GM12878 (cell line): ENCODE results near the gene RNF32. TPM values are rescaled to one million over a fixed set of nuclear protein-coding genes. Genes with fewer than 3 reads are reported as not detected.
"Not testable (repeated sequence)": the region's sequence is repeated elsewhere in the genome, so short reads cannot be mapped to it uniquely, and the experiment has no call there.

ENCODE experiments used
- ATAC-seq: fragments of 200-7000 bp; cut with Tn5 transposase; 3 replicates; pipeline ENCODE4 v1.9.1; 2020; ENCODE audit warnings: mild to moderate bottlenecking, moderate library complexity
- BruUV-seq: library from RNA; stranded (reverse); fragments of 400-500 nt; replicated peaks from 2 replicates; lab custom pipeline; 2021; lab: Mats Ljungman, UMichigan
- CTCF ChIA-PET: fragments of 300-600 bp; sonication (Branson Sonifier 250); formaldehyde crosslinking; extraction: SDS; loops from one replicate; lab custom pipeline; 2021; ENCODE audit warnings: inconsistent platforms; lab: Yijun Ruan, JAX
- POLR2A ChIA-PET: fragments of 350-600 bp; formaldehyde crosslinking; extraction: SDS; loops from one replicate; lab custom pipeline; 2021; ENCODE audit warnings: inconsistent platforms; lab: Charles Lee
- RAD21 ChIA-PET: fragments of 300-600 bp; sonication (Branson Sonifier 250); formaldehyde crosslinking; loops from one replicate; lab custom pipeline; 2023; ENCODE audit warnings: antibody characterized with exemption; ENCODE audit not compliant: unreplicated experiment; lab: Charles Lee
- SMC1A ChIA-PET: fragments of 300-600 bp; sonication (Branson Sonifier 250); formaldehyde crosslinking; loops from one replicate; lab custom pipeline; 2023; ENCODE audit not compliant: unreplicated experiment, uncharacterized antibody; lab: Charles Lee
- DNase-seq: peaks from one replicate; pipeline ENCODE4 v3.0.0-alpha.2; 2011; ENCODE audit warnings: low read depth, low spot score
- FAIRE-seq: peaks from 3 replicates; lab custom pipeline; 2011; peaks lifted over from hg19 to GRCh38; lab: Jason Lieb, UNC
- H2AFZ ChIP-seq: 2 replicates; pipeline ENCODE4 v1.6.0; 2011; ENCODE audit warnings: low read depth, low read length, control low read depth; ENCODE audit not compliant: control insufficient read depth
- H3K27ac ChIP-seq: 2 replicates; pipeline ENCODE4 v1.5.1; 2011; ENCODE audit warnings: control low read depth; ENCODE audit not compliant: control insufficient read depth, insufficient read depth
- H3K27me3 ChIP-seq, 2 experiments: replicated peaks in 1 of 2; 2 replicates each; pipeline versions ENCODE4 v1.6.0 to v1.6.1; 2011; ENCODE audit warnings: low read length in 1 of 2; ENCODE audit not compliant: control insufficient read depth in 2 of 2, insufficient read depth in 2 of 2
- H3K36me3 ChIP-seq, 2 experiments: 2 replicates each; pipeline ENCODE4 v1.5.1; 2011; ENCODE audit warnings: low read length in 1 of 2; ENCODE audit not compliant: control insufficient read depth in 2 of 2, insufficient read depth in 2 of 2
- H3K4me1 ChIP-seq: 2 replicates; pipeline ENCODE4 v1.6.1; 2011; ENCODE audit warnings: mild to moderate bottlenecking, low read length, moderate library complexity, mixed read lengths; ENCODE audit not compliant: control insufficient read depth, insufficient read depth
- H3K4me2 ChIP-seq: 2 replicates; pipeline ENCODE4 v1.6.0; 2011; ENCODE audit warnings: control low read depth; ENCODE audit not compliant: control insufficient read depth, insufficient read depth
- H3K4me3 ChIP-seq: fragments of 200-600 bp; sonication (generic); 2 replicates; pipeline ENCODE4 v1.5.1; 2016
- H3K79me2 ChIP-seq: 2 replicates; pipeline ENCODE4 v1.6.0; 2011; ENCODE audit warnings: low read length; ENCODE audit not compliant: control insufficient read depth, insufficient read depth
- H3K9ac ChIP-seq: 2 replicates; pipeline ENCODE4 v1.8.0; 2011; ENCODE audit warnings: low read length, control low read depth, mixed read lengths; ENCODE audit not compliant: control insufficient read depth, insufficient read depth
- H3K9me3 ChIP-seq: replicated peaks from 3 replicates; pipeline ENCODE4 v1.5.1; 2011; ENCODE audit warnings: mild to moderate bottlenecking, low read length; ENCODE audit not compliant: control insufficient read depth, insufficient read depth
- H4K20me1 ChIP-seq: 2 replicates; pipeline ENCODE4 v1.6.0; 2011; ENCODE audit not compliant: control insufficient read depth, insufficient read depth
- FOXK2 ChIP-seq: fragments of 450-650 bp; IDR thresholded peaks from 2 replicates; pipeline ENCODE4 v1.6.1; 2017; ENCODE audit warnings: mild to moderate bottlenecking, moderate library complexity
- HDAC6 ChIP-seq: fragments of 200-600 bp; sonication (generic); IDR thresholded peaks from one replicate; pipeline ENCODE4 v1.8.0; 2017; ENCODE audit warnings: antibody characterized with exemption; ENCODE audit not compliant: unreplicated experiment
- MYC ChIP-seq: IDR thresholded peaks from 2 replicates; pipeline ENCODE4 v1.6.1; 2011; ENCODE audit warnings: mild to moderate bottlenecking, low read length, moderate library complexity, inconsistent platforms; ENCODE audit not compliant: insufficient read depth, insufficient replicate concordance, insufficient read length, severe bottlenecking
- NR2C2 ChIP-seq: IDR thresholded peaks from 2 replicates; pipeline ENCODE4 v1.6.1; 2011; ENCODE audit warnings: borderline replicate concordance, low read depth; ENCODE audit not compliant: control insufficient read depth, insufficient read length
- WGBS: methylation state at CpG from one replicate; pipeline ENCODE4 v1.1.6; 2016; ENCODE audit warnings: low lambda C conversion rate; ENCODE audit not compliant: insufficient replicate concordance, insufficient coverage; ENCODE audit errors: missing lambda C conversion rate; 5-methylcytosine and 5-hydroxymethylcytosine counted together
- in situ Hi-C: fragments of 300-500 bp; cut with MboI; formaldehyde crosslinking; loops from 9 replicates; pipeline ENCODE4 v1.14.3; 2018; ENCODE audit warnings: mixed read lengths
- intact Hi-C: fragments of 100-400 bp; cut with micrococcal nuclease; formaldehyde crosslinking; loops from one replicate; pipeline ENCODE4 v1.14.2; 2022; ENCODE audit not compliant: unreplicated experiment
- polyA plus RNA-seq, 11 experiments: library from polyadenylated mRNA; depleted of rRNA in 4 of 11; unstranded in 6 of 11; stranded (reverse) in 5 of 11; fragments of >200 nt; fragmentation: Nextera tagmentation in 4 of 11; fragmentation: Illumina TruSeq in 1 of 11; extraction: Ambion mirVana in 4 of 11; extraction: Trizol in 1 of 11; gene quantifications; 1 replicate in 1 of 11; 2 replicates in 10 of 11; pipeline versions ENCODE4 v1.2.1 to v1.2.3, GENCODE V29; 2011 to 2016; ENCODE audit warnings: inconsistent platforms in 2 of 11, missing spikeins in 2 of 11, low read depth in 1 of 11
- total RNA-seq, 4 experiments: library from RNA; depleted of rRNA in 3 of 4; stranded (reverse); fragments of >200 nt in 3 of 4; fragmentation: Illumina TruSeq in 1 of 4; extraction: Trizol in 1 of 4; gene quantifications; 2 replicates each; pipeline versions ENCODE4 v1.2.1 to v1.2.3, GENCODE V29; 2013 to 2021
- TF ChIP-seq, protein P1 (sequence below): IDR thresholded peaks from 2 replicates; pipeline ENCODE4 v1.6.1; 2011; ENCODE audit warnings: borderline replicate concordance, low read depth, mild to moderate bottlenecking, moderate library complexity, mixed read lengths, low read length; ENCODE audit not compliant: insufficient read depth; ENCODE audit errors: extremely low read length

RNF32 gene
- total and polyA plus RNA-seq, 10 of the 15 experiments (the other 5 are each of a cell fraction or from before 2014, with no cell fraction given) = 2.5 to 7.2 (median 3.7) TPM

DNA sequence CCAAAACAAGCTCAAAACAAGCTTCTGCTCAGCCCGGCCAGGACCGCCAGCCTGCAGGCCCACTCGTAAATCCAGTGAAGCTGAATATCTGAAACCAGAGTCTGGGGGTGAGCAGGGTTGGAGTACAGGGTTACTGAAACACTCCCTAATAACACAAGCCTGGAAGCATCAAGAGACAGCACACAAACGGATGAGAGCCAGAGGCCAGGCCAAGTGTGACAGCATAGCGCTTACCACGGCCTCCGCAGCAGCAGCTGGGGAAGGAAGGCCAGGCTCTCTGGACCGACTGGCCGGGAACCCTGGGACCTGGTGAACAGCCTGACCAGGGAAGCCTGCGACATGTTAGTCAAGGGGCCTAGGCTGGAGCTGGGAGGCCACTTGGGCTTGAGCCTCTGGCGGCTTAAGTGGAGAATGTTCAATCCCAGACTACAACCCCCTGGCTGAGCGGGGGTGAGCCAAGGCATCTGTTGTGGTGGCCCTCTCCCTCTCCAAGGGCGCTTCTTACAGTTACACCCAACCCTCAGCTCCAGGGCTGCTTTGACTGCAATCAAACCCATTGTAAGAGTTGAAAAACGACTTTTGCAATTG is 21.7 kb upstream of the RNF32 start:
- no peak overlapping the region for H3K4me3 ChIP-seq
- 68% methylated on average over 11 of the region's 14 CpGs for WGBS
- ChIA-PET RAD21 (no interaction called here), CTCF (interaction anchor here (0.6 kb wide), 1 partner anchor 46 kb away, joined by 5 read pairs; no protein-coding TSS in a partner anchor), POLR2A (interaction anchor here (0.9 kb wide), 1 partner anchor 23 kb away, joined by 3 read pairs; no protein-coding TSS in a partner anchor)
- intact Hi-C loops (no loop called here), in situ Hi-C loops (no loop called here)
- no peak overlapping the region for H3K27ac ChIP-seq
- H3K9ac ChIP-seq = no peak overlapping the region
- DNase-seq (no peak), ATAC-seq (no peak), FAIRE-seq (no peak)
- no peaks in the 10 kb centered on the region for H3K79me2 ChIP-seq
- no peaks in the 10 kb centered on the region for H3K27me3 ChIP-seq
- no peaks in the 10 kb centered on the region; the same call in 2 of the 3 replicates for H3K9me3 ChIP-seq
- no peak overlapping the region for H2AFZ ChIP-seq
- no peak overlapping the region for H3K4me2 ChIP-seq
- no peaks in the 10 kb centered on the region for H3K36me3 ChIP-seq
- no peaks in the 10 kb centered on the region for H3K4me1 ChIP-seq
- TF ChIP-seq NR2C2 = no peak
- no peak for TF ChIP-seq FOXK2
- TF ChIP-seq HDAC6 = no peak
- TF ChIP-seq, protein P1, sequence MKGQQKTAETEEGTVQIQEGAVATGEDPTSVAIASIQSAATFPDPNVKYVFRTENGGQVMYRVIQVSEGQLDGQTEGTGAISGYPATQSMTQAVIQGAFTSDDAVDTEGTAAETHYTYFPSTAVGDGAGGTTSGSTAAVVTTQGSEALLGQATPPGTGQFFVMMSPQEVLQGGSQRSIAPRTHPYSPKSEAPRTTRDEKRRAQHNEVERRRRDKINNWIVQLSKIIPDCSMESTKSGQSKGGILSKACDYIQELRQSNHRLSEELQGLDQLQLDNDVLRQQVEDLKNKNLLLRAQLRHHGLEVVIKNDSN = no peak
- no peak for TF ChIP-seq MYC
- TF ChIP-seq, all 136 proteins: peak for 0
- SMC1A ChIA-PET = no interaction called here
- BruUV-seq = no TSS peak
- H4K20me1 ChIP-seq = no peaks in the 10 kb centered on the region

- H3K9ac ChIP-seq, H3K27ac ChIP-seq, H3K4me2 ChIP-seq, H2AFZ ChIP-seq, H3K4me1 ChIP-seq, SMC1A ChIA-PET, ATAC-seq, H3K4me3 ChIP-seq, H3K36me3 ChIP-seq, H3K9me3 ChIP-seq, H3K79me2 ChIP-seq, BruUV-seq, H4K20me1 ChIP-seq, RAD21 ChIA-PET, FAIRE-seq, DNase-seq, H3K27me3 ChIP-seq, intact Hi-C loops, in situ Hi-C loops, CTCF ChIA-PET: not testable (repeated sequence)
- WGBS = 54% methylated on average over 13 of the region's 13 CpGs
- POLR2A ChIA-PET = interaction anchor here (0.9 kb wide), 1 partner anchor 22 kb away, joined by 3 read pairs; no protein-coding TSS in a partner anchor
These were observed 20.9 kb upstream of the RNF32 start for GRCh38 chr7:156619488-156620290.
